NT2/D1 (cell line): ENCODE measurements around the gene APOL1.

Experiments
- SUZ12 ChIP-seq: IDR thresholded peaks from 2 replicates; pipeline ENCODE4 v1.6.1; 2011; ENCODE audit not compliant: insufficient read length, insufficient read depth; ENCODE audit errors: extremely low read depth
- YY1 ChIP-seq: IDR thresholded peaks from 2 replicates; pipeline ENCODE4 v1.6.1; 2011; ENCODE audit not compliant: insufficient read length, insufficient read depth
- ZNF274 ChIP-seq: IDR thresholded peaks from 2 replicates; pipeline ENCODE4 v1.6.1; 2011; ENCODE audit warnings: mild to moderate bottlenecking, low read depth, low read length

DNA sequence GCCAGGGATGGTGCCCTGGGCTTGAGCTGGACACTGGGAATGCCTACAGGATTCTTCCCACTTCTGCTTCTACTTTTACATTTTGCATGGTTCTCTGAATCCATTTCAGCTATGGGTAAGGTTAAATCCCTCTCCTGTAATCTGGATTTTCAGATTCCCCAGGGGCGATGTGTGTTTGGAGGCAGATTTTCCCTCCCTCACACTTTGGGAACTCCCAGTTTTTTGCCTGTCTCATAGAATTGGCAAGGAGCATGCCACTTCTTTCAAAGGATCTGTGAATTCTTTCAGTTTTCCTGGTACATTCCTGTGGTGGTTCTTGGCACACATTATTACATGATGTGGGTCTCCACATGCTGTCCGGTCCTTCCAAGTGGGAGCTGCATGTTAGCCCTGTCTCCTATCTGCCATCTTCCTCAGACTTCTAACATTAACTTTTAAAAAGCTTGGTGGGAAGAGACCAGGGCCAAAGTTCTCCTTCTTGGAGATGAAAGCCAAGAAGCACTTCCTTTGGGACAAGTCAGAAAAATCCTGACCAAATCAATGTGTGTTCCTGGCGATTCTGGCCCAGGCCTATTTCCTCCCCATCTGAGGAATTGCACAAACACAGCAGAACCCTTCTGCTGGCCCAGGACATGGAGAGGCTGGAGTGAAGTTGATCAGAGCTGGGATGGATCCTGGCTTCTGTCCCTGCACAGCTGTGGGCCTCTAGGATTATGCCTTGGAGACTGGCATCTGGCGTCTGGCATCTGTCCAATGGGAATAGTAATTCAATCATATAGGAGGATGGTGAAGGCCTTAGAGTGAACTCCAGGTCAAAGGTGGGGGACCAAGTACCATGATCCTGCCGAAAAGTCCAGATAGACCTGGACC, 8.2 kb upstream of the APOL1 start:
- TF ChIP-seq ZNF274 (no peak), YY1 (no peak), SUZ12 (no peak)
